GM21526 (cell line): Measurements from ENCODE around the gene SLC38A3.

ENCODE experiments used
- ATAC-seq: cut with Tn5 transposase; IDR thresholded peaks from one replicate; pipeline ENCODE4 v1.9.1; 2021; ENCODE audit warnings: moderate library complexity; ENCODE audit not compliant: unreplicated experiment, low FRiP score

SLC38A3 gene

GRCh38 chr3:50263478-50264382 is 58.7 kb downstream of the SLC38A3 start:
- no peak for ATAC-seq

GRCh38 chr3:50264383-50264963 is 59.4 kb downstream of the SLC38A3 start:
- no peak for ATAC-seq

GRCh38 chr3:50264964-50265485 is 60.0 kb downstream of the SLC38A3 start:
- ATAC-seq, result no peak

- no peak for ATAC-seq
Measured at GRCh38 chr3:50265571-50265970, 60.5 kb downstream of the SLC38A3 start.

GRCh38 chr3:50266017-50266416 is 60.9 kb downstream of the SLC38A3 start:
- no peak for ATAC-seq

- no peak for ATAC-seq
Measured at GRCh38 chr3:50266836-50267235, 61.8 kb downstream of the SLC38A3 start.

GRCh38 chr3:50267280-50267913 is 62.3 kb downstream of the SLC38A3 start:
- no peak for ATAC-seq

GRCh38 chr3:50268276-50268675 is 63.2 kb downstream of the SLC38A3 start:
- no peak for ATAC-seq

- no peak for ATAC-seq
Measured at GRCh38 chr3:50268703-50269451, 63.8 kb downstream of the SLC38A3 start, which contains the start of gene SEMA3B. Gene SEMA3B, plus strand, starts transcription at chr3:50269147. Its CDS starts 94 bp downstream, at chr3:50269241.

- ATAC-seq, result no peak
Measured at GRCh38 chr3:50269460-50269859, 64.4 kb downstream of the SLC38A3 start.

GRCh38 chr3:50269977-50270413 is 64.9 kb downstream of the SLC38A3 start:
- no peak for ATAC-seq

GRCh38 chr3:50270422-50271224 is 65.6 kb downstream of the SLC38A3 start:
- no peak for ATAC-seq
